Daoy (cell line): ENCODE measurements around the gene ZDBF2. TPM values are rescaled to one million over a fixed set of nuclear protein-coding genes. Genes with fewer than 3 reads are reported as not detected.
A peak's percentile ranks its signal among the peaks of the same experiment; 100 is the strongest.
"Not testable (repeated sequence)": the region's sequence is repeated elsewhere in the genome, so short reads cannot be mapped to it uniquely, and the experiment has no call there.

Experiments used
- DNase-seq: peaks from one replicate; pipeline ENCODE4 v3.0.0-alpha.2; 2015; ENCODE audit warnings: low read depth
- total RNA-seq: library from RNA; depleted of rRNA; stranded (reverse); fragments of >200 nt; shearing (Covaris generic); gene quantifications from 2 replicates; pipeline ENCODE4 v1.2.3, GENCODE V29; 2014

ZDBF2 gene
- total RNA-seq, 1 experiment from 2014 or later, result 5.5 TPM

DNA sequence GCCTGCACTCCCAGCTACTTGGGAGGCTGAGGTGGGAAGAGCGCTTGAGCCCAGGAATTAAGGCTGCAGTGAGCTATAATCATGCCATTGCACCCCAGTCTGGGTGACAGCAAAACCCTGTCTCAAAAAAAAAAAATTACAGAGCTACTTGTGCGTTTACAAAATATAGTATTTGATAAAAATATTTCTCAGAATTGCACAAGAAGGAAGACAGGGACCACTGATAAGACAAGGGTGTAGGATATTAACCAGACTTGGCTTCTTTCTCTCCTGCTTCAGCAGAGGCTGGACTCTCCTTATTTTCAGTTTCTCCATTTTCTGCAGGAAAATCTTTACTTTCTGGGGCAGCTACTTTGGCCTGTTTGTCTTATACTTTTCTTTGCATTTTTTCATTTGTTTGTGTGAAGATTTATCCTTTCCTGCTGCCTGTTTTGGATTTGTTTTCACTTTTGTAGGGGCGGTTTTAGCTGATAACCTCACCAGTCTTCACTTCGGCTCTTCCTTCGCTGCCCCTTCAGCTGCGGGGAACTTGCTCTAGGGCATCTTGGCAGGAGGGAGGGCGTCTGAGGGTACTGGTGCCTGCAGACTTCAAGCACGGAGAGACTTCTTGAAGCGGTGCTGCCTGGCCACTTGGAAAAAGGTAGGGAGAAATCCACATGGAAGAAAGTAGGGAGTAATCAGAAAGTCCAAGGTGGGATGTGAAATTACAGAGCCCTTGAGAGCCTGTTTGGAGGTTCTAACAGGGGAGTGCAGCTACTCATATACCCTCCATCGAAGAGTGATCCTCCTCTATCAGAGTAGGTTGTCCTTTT lies 14.9 kb upstream of the ZDBF2 start:
- no peak for DNase-seq

DNA sequence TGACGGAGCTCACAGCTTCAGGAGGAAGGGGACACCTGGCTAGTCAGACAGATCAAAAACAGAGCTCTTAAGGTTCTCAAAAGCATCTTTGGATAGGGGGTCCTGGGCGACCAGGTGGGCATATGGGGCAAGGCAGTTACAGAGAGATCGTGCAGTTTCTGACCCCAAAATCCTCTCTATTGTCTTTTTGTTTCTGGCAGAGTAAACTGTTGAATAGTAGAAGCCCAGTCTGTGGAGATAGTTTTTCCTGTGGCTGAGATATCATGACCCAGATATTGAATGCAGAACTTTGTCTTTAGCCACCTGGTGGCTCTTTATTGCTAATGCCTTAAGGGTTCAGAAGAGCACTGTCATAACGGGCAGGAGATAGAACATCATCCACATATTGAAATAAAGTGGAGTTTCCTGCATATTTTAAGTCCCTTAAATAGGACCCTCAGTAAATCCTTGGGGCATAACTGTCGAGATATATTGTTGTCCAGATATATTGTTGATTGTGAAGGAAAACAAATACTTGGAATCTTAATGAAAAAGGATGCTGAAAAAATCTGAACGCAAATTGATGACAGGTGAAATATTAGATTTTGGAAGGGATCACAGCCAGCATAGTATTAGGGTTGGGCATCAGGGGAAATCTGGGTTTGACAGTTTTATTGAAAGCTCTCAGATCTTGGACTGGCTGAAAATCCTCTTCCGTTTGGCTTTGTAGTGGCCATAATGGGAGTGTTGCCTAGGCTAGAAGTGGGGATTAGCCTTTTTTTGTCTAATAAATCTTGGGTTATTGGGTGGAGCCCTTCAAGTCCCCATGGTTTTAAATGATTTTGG lies 14.1 kb upstream of the ZDBF2 start:
- DNase-seq, result peak; percentile 16

DNA sequence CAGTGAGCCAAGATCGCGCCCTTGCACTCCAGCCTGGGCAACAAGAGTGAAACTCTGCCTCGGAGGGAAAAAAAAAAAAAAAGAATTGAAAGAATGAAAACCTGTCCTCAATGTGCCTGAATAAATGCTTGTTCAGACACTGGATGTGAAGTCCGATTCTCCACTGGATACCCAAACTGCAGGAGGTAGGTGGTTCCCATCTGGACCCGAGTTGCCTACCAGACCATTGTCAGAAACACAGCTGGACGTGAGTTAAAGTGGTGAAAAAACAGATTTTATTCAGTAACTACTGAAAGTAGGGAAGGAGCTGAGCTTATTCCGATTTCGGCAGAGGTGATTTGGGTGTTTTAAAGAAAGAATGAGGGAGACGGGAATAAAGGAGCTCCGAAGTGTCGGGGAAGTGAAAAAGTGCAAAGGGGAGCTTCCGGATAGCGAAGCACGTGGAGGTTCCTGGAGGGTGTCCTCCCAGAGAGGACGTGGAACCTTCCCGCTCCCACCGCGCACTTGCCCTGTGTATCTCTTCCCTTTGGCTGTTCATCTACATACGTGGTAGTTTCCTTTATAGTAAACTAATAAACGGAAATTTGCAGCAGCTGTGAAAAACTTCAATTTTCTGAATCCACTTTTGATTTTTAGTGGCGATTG lies 10.4 kb upstream of the ZDBF2 start:
- DNase-seq, result no peak

DNA sequence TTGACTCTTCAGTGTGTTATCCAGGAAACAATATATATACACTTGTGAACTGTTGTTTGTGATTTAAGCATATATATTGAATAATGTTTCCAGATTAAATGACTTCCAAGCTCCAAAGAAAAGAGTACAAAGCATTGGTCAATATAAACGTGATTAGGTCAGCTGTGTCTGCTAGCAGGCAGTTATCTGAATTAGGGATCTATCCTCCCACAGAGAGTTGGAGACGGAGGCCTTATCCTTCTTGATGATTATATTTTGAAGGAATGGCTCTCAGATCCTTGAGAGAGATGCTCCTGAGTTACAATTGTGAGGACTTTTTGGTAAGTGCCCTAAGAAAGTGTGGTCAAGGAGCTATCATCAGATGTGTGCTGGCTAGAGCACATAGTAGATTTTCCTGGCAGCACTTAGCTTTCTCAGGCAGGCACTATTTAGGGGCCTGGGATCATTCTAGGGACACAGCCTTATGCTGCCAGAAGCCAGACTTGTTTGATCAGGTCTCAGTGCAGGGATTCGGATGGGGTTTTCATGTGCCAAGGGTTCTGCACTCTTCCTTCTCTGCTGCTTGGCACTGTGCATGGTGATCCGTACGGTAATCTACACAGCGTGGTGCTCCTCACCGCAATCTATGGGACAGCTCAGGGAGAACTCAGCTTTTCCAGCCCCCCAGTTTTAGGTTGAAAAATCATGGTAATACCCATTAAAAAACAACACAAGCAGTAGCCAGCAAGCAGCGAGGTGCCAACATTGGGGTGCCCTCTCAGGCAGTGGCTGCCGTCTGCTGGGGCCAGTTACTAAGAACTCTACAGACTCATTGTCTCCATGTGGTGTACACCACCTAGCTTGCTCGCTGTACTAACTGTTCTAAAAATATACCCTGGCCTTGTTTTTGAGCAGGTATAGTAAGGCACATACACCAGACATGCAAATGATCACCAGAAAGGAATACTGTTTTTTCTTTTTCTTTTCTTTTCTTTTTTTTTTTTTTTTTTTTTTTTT lies 8.0 kb upstream of the ZDBF2 start:
- no peak for DNase-seq

DNA sequence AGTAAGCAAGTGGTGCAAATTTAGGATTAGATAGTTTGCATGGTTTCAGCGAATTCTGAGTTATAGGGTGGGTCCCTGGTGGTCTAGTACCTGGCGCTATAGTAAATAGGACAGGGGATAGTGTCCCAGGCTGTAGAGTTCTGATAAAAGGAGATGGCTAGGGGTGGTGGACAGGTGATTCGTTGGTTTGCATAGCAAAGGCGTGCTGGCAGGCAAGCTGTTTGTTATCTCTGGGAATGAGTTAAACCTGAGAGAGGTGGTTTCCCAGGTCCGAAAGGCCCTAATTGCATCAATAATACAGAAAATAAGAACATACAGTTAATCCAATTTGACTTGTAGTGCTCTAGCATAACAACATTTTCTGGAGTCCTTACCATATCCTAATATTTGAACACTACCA lies 6.9 kb upstream of the ZDBF2 start:
- DNase-seq, result no peak

DNA sequence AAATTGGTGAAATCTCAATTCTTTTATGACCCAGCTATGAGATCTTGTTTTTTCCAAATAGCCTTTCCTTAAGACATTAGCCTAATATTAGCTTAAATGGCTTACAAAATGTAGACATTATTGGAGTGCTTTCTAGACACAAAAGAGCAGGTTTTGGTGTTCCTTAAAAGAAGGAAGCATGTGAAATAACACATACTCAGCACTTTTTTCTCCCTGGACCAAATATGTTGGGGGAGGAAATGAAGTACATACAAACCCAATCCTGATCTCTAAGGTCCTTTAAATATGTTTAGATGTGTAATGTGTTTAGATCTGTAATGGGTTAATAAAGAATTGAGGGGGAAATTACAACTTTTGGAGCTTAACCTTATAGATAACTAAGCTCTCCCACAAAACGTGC lies 3.4 kb upstream of the ZDBF2 start:
- no peak for DNase-seq

DNA sequence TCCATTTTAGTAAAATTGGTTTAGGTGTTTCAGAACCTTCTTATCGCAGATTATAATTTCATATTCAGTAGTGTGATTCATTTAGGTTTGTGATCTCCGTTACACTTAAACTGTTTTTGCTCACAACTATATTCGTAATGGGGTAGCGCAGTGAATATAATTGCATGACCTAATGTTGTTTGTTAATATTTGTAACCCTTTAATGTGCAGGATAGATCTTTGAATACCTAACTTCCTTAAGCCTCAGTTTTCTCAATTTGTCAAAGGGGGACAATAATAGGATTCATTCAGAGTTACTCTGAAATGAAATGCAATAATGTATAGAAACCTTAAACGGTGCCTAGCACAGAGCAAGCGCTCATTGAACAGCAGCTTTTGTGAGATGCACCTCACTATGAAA lies 558 bp upstream of the ZDBF2 start:
- DNase-seq, result no peak

DNA sequence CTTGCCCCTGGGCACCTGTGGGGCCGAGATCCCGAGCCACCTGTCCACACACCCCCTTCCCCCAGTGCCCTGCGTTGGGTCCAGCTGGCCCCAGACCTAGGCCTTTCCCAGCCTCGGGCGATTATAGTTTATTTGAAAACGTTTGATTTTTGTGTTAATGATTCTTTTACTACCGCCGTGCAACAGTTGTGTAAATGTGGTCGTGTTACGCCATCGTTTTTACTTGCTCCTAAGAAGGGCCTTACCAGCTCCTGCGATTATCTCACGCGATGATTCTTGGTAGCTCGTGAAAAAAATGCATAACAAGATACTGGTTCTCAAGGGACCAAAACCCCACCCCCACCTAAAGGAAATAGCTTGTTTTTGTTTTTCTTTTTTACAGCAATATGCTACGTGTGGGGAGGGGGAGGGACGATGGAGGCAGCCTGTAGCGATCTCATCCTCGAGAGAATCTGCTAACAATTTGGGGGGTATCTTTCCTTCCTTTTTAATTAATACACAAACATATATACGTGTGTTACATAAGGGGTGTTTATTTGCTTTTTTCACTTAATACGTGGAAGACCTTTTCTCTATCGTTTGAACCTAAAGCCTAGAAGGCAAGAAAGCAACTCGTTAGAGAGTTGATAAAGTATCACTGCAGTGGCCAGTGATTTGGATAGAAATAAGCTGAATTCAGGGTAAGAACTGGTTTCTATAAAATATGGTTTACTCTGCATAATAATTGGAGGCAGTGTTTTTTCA lies 1.0 kb downstream of the ZDBF2 start:
- peak; percentile 35 for DNase-seq

DNA sequence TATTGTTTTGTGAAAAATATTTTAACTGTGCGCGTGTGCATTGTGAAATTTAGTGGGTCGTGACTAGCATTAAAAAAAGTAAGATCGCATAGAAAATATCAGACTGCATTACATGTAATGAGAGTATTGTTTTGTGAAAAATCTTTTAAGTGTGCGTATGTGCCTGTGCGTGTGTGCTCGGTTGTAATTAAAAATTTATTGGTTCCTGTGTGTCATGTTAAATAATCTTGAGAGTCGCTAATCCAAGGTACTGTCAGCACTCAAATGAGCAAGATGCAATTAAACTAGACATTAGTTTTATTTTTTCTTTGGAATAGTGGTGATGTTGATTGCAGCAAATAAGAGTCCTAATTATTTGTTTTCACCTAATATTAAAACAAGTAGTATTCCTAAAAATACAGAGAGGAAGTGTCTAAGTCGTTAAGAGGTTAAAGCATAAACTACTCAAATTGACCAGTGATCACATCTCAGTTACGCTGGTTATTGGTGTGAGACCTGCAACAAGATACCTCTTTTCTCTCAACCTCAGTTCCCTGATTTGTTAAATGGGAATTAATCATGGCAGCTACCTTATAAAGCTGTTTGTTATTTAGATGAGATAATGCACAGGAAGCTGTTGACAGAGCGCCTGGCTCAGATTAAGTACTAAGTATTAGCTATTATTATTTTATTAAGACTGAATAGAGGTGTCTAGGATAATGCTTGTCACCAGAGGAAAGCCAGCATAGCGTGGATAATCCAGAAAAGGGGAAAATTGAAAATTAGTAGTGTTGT lies 1.9 kb downstream of the ZDBF2 start:
- no peak for DNase-seq

DNA sequence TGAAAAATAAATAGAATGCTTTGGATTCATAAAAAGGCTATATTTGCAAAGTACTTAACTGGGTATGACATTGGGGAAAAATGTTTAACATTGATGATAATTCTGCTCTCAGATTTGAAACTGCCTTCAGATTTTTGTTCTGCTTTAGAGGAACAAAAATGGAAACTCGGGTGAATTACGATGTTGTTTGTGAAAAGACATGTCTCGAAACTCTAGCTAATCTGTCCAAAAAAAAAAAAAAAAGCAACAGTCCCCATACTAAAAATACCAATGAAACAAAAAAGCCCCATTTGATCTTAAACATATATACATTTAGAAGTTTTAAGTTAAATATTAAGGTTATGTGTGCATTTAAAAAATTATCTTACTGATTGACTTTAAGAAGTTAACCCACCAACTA lies 3.0 kb downstream of the ZDBF2 start:
- no peak for DNase-seq

DNA sequence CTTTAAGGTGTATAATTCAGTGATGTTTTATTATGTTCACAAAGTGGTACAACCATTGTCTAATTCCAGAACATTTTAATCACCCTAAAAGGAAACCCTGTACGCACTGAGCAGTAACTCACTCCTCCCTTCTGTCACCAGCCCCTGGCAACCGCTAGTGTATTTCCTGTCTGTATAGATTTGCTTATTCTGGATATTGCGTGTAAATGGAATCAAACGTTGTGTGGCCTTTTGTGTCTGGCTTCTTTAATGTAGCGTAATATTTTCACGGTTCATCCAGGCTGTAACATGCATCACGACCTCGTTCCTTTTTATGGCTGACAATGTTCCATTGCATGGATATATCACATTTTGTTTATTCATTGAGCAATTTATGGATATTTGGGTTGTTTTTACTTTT lies 8.3 kb downstream of the ZDBF2 start:
- no peak for DNase-seq

DNA sequence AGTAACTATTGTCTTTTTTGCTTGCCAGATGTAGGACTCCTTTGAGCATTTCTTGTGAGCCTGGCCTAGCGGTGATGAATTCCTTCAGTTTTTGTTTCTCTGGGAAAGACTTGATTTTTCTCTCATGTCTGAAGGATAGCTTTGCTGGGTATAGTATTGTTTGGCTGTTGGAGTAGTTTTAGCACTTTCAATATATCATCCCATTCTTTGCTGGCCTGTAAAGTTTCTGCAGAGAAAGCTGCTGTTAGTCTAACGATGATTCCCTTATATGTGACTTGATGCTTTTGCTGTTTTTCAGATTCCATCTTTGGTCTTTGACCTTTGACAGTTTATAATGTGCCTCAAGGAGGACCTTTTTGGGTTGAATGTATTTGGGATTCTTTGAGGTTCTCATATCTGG lies 12.7 kb downstream of the ZDBF2 start:
- no peak for DNase-seq

DNA sequence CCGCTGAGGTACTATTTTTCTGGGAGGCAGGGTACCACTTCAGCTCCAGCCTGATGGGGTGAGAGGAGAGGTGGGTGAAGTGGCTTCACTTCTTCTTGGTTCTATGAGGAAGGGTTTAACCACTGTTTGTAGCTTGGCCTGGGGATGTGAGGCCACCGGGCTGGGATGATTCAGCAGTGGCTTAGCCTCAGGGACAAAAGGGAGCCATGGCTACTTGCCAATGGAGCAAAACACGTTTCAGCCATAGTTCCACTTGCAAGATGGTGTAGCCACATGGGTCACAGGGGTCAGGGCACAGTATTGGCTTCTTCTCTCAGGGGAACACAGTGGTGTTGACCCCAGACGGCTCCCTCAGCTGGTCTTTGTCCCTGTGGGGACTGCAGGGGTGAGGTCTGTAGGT lies 14.9 kb downstream of the ZDBF2 start:
- no peak for DNase-seq

DNA sequence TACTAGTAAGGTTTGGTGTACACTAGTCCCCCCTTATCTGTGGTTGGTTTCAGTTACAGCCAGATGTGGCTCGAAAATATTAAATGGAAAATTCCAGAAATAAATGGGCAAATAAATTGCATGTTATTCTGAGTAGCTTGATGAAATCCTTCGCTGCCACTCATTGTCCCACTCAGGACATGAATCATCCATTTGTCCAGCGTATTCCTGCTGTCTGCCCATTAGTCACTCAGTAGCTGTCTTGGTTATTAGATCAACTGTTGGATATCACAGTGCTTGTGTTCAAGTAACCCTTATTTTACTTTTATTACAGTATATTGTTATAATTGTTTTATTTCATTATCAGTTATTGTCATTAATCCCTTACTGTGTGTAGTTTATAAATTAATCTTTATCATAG lies 21.7 kb downstream of the ZDBF2 start:
- peak; percentile 60 for DNase-seq

DNA sequence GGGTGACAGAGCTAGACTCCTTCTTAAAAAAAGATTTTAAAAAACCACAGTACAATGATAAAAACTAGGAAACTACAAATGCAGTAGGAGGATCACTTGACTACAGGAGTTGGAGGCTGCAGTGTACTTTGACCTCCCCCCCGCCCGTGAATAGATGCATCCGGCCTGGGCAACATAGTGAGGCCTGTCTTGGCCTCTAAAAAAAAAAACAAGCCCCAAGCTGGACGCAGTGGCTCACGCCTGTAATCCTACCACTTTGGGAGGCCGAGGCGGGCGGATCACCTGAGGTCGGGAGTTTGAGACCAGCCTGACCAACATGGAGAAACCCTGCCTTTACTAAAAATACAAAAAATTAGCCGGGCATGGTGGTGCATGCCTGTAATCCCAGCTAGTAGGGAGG lies 25.1 kb downstream of the ZDBF2 start:
- not testable (repeated sequence) for DNase-seq

DNA sequence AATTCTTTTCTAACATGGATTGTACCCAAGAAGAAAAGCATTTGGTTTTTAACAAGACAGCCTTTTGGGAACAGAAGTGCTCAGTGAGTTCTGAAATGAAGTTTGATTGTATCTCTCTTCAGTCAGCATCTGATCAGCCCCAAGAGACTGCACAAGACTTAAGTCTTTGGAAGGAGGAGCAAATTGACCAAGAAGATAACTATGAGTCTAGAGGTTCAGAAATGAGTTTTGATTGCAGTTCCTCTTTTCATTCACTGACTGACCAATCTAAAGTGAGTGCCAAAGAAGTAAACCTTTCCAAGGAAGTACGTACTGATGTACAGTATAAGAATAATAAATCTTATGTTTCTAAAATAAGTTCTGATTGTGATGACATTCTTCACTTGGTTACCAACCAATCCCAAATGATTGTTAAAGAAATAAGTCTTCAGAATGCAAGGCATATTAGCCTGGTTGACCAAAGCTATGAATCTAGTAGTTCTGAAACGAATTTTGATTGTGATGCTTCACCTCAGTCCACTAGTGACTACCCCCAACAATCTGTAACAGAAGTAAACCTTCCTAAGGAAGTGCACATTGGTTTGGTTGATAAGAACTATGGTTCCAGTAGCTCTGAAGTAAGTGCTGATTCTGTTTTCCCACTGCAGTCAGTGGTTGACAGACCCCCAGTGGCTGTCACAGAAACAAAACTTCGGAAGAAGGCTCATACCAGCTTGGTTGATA lies 31.2 kb downstream of the ZDBF2 start:
- no peak for DNase-seq

DNA sequence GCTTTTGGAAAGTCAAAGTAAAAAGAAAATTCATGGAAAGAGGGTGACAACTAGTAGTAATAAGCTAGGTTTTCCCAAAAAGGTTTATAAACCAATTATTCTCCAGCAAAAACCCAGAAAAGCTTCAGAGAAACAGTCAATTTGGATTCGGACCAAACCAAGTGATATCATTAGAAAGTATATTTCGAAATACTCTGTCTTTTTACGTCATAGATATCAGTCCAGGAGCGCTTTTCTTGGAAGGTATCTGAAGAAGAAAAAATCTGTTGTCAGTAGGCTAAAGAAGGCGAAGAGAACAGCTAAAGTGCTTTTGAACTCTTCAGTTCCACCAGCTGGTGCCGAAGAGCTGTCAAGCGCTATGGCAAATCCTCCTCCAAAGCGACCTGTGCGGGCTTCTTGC lies 36.6 kb downstream of the ZDBF2 start:
- DNase-seq, result no peak

DNA sequence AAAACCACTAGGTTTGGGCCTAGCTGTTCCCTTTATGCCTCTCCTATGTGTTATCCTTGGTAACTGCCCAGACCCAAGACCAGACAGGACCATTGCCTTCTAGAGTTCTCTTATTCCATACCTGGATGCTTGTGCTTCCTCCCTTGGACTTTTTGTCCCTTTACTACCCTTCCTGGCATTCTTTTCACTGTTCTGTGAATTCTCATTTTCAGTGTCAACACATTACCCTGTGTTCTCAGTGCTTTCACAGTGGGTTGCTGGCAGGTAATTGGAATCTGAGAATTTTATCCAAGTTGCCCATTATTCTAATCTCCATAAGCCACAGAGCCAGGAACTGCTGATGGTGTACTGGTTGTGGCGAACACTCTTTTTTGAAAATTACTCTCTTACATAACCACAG lies 41.7 kb downstream of the ZDBF2 start:
- no peak for DNase-seq

DNA sequence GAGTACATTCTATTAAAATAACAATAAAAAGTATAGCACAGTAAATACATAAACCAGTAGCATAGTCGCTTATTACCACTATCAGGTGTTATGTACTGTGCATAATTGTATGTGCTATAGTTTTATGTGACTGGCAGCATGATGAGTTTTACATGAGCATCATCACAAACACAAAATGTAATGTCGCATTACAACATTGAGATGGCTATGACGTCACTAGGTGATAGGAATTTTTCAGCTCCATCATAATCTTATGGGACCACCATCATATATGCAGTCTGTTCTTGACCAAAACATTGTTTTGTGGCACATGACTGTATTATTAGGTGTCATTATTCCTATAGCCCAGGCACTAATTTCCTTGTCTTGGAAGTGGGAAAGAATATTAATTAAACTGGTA lies 48.6 kb downstream of the ZDBF2 start:
- DNase-seq, result no peak
